Measurements from ENCODE around the gene CTDSPL. TPM values are rescaled to one million over a fixed set of nuclear protein-coding genes. Genes with fewer than 3 reads are reported as not detected.
A peak's percentile ranks its signal among the peaks of the same experiment; 100 is the strongest.

CTDSPL gene
- total RNA-seq, 1 experiment from 2014 or later, result 24.6 TPM

- H3K36me3 ChIP-seq, result no peaks in the 10 kb centered on the region
- no peak overlapping the region for H3K4me3 ChIP-seq
- no peaks in the 10 kb centered on the region for H3K27me3 ChIP-seq
- no peak for DNase-seq
- no peaks in the 10 kb centered on the region for H3K9me3 ChIP-seq
Measured at GRCh38 chr3:37918627-37919026, 56.9 kb downstream of the CTDSPL start.

- Histone ChIP-seq H3K4me3 (no peak overlapping the region), H3K27me3 (no peaks in the 10 kb centered on the region), H3K36me3 (no peaks in the 10 kb centered on the region), H3K9me3 (no peaks in the 10 kb centered on the region)
- DNase-seq, result no peak
Measured at GRCh38 chr3:37920156-37920699, 58.5 kb downstream of the CTDSPL start.

- H3K9me3 ChIP-seq, result no peaks in the 10 kb centered on the region
- no peaks in the 10 kb centered on the region for H3K27me3 ChIP-seq
- H3K36me3 ChIP-seq, result no peaks in the 10 kb centered on the region
- no peak for DNase-seq
- H3K4me3 ChIP-seq, result no peak overlapping the region
Measured at GRCh38 chr3:37921025-37921424, 59.3 kb downstream of the CTDSPL start.

GRCh38 chr3:37922721-37923568 lies 61.3 kb downstream of the CTDSPL start:
- no peak overlapping the region for H3K4me3 ChIP-seq
- DNase-seq, result peak; percentile 19

GRCh38 chr3:37923569-37924040 lies 61.9 kb downstream of the CTDSPL start:
- no peak for DNase-seq
- Histone ChIP-seq H3K9me3 (no peaks in the 10 kb centered on the region), H3K36me3 (no peaks in the 10 kb centered on the region), H3K27me3 (no peaks in the 10 kb centered on the region), H3K4me3 (no peak overlapping the region)

More at GRCh38 chr3:37922721-37923568, 61.3 kb downstream of the CTDSPL start:
- H3K9me3 ChIP-seq, result no peaks in the 10 kb centered on the region
- no peaks in the 10 kb centered on the region for H3K27me3 ChIP-seq
- no peaks in the 10 kb centered on the region for H3K36me3 ChIP-seq

GRCh38 chr3:37924453-37924852 lies 62.8 kb downstream of the CTDSPL start:
- Histone ChIP-seq H3K36me3 (no peaks in the 10 kb centered on the region), H3K27me3 (no peaks in the 10 kb centered on the region), H3K4me3 (no peak overlapping the region), H3K9me3 (peaks cover 4% of the 10 kb centered on the region)
- DNase-seq, result no peak

- peaks cover 7% of the 10 kb centered on the region for H3K9me3 ChIP-seq
- H3K27me3 ChIP-seq, result no peaks in the 10 kb centered on the region
Measured at GRCh38 chr3:37925157-37925556, 63.5 kb downstream of the CTDSPL start.

GRCh38 chr3:37926611-37927010 lies 64.9 kb downstream of the CTDSPL start:
- Histone ChIP-seq H3K4me3 (no peak overlapping the region), H3K36me3 (no peaks in the 10 kb centered on the region), H3K9me3 (peaks cover 7% of the 10 kb centered on the region), H3K27me3 (no peaks in the 10 kb centered on the region)
- DNase-seq, result no peak

More at GRCh38 chr3:37925157-37925556, 63.5 kb downstream of the CTDSPL start:
- DNase-seq, result no peak
- H3K36me3 ChIP-seq, result no peaks in the 10 kb centered on the region
- no peak overlapping the region for H3K4me3 ChIP-seq

- no peaks in the 10 kb centered on the region for H3K27me3 ChIP-seq
- no peak for DNase-seq
- H3K9me3 ChIP-seq, result peaks cover 7% of the 10 kb centered on the region
Measured at GRCh38 chr3:37930495-37930894, 68.8 kb downstream of the CTDSPL start.

GRCh38 chr3:37932505-37932904 lies 70.8 kb downstream of the CTDSPL start:
- H3K4me3 ChIP-seq, result no peak overlapping the region
- H3K9me3 ChIP-seq, result peaks cover 7% of the 10 kb centered on the region
- no peaks in the 10 kb centered on the region for H3K36me3 ChIP-seq
- DNase-seq, result no peak
- no peaks in the 10 kb centered on the region for H3K27me3 ChIP-seq

More at GRCh38 chr3:37930495-37930894, 68.8 kb downstream of the CTDSPL start:
- no peak overlapping the region for H3K4me3 ChIP-seq
- no peaks in the 10 kb centered on the region for H3K36me3 ChIP-seq

GRCh38 chr3:37934631-37935289 lies 73.1 kb downstream of the CTDSPL start:
- no peak for DNase-seq
- no peaks in the 10 kb centered on the region for H3K36me3 ChIP-seq
- H3K9me3 ChIP-seq, result no peaks in the 10 kb centered on the region
- H3K4me3 ChIP-seq, result no peak overlapping the region
- no peaks in the 10 kb centered on the region for H3K27me3 ChIP-seq

- H3K4me3 ChIP-seq, result no peak overlapping the region
- H3K36me3 ChIP-seq, result no peaks in the 10 kb centered on the region
- H3K9me3 ChIP-seq, result no peaks in the 10 kb centered on the region
- DNase-seq, result no peak
- no peaks in the 10 kb centered on the region for H3K27me3 ChIP-seq
Measured at GRCh38 chr3:37935290-37935668, 73.6 kb downstream of the CTDSPL start.

- Histone ChIP-seq H3K27me3 (no peaks in the 10 kb centered on the region), H3K36me3 (no peaks in the 10 kb centered on the region), H3K9me3 (no peaks in the 10 kb centered on the region), H3K4me3 (no peak overlapping the region)
- DNase-seq, result peak; percentile 81
Measured at GRCh38 chr3:37935756-37936666, 74.3 kb downstream of the CTDSPL start.

GRCh38 chr3:37937156-37937555 lies 75.5 kb downstream of the CTDSPL start:
- Histone ChIP-seq H3K36me3 (no peaks in the 10 kb centered on the region), H3K27me3 (no peaks in the 10 kb centered on the region), H3K9me3 (no peaks in the 10 kb centered on the region), H3K4me3 (no peak overlapping the region)
- DNase-seq, result no peak

- H3K27me3 ChIP-seq, result no peaks in the 10 kb centered on the region
- H3K4me3 ChIP-seq, result no peak overlapping the region
- H3K9me3 ChIP-seq, result no peaks in the 10 kb centered on the region
- no peaks in the 10 kb centered on the region for H3K36me3 ChIP-seq
- DNase-seq, result no peak
Measured at GRCh38 chr3:37938011-37938410, 76.3 kb downstream of the CTDSPL start.

- no peaks in the 10 kb centered on the region for H3K27me3 ChIP-seq
- no peaks in the 10 kb centered on the region for H3K36me3 ChIP-seq
- H3K9me3 ChIP-seq, result no peaks in the 10 kb centered on the region
- no peak for DNase-seq
- no peak overlapping the region for H3K4me3 ChIP-seq
Measured at GRCh38 chr3:37940242-37940908, 78.7 kb downstream of the CTDSPL start.
